ENCODE measurements around the gene NYAP2.

Gene NYAP2

GRCh38 chr2:225637259-225637658, 237.7 kb downstream of the NYAP2 start:
- DNase-seq: no peak

DNA sequence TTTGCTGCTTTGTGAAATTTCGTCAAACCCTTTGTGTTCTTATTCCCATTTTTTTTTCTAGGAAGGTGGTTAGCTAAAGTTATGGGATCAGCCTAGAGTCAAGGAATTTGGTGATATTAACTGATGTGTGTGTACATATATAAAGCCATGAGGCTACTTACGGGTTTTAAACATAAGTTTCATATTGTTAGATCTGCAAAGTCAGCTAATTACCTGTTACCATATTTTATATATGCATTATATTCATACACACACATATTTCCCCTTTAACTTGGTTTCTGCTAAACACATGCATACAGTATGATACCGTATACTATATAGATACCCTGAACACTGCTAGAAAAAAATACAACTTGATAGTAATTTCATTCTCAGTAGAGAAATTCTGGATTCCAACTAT, 241.0 kb downstream of the NYAP2 start:
- no peak for DNase-seq

- no peak for DNase-seq
These were observed 249.8 kb downstream of the NYAP2 start for GRCh38 chr2:225649274-225649673.

DNA sequence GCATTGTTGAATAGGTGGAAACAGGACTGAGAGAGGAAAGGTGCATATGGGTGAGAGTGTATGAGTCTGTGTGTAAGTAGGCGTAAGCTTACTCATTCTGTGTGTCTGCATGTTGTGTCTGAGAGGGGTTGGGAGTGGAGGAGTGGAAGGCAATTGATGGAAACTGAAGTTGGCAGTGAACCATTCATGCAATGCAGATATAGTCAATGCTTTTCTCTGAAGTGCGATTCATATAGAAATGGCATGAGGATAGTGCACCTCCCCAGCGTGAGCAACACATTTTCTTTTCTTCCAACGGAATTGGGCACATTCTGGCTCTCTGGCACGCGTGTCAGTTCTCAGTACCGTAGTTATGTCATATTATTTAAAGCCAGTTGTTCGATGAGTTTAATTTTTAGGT, 250.5 kb downstream of the NYAP2 start:
- no peak for DNase-seq

DNA sequence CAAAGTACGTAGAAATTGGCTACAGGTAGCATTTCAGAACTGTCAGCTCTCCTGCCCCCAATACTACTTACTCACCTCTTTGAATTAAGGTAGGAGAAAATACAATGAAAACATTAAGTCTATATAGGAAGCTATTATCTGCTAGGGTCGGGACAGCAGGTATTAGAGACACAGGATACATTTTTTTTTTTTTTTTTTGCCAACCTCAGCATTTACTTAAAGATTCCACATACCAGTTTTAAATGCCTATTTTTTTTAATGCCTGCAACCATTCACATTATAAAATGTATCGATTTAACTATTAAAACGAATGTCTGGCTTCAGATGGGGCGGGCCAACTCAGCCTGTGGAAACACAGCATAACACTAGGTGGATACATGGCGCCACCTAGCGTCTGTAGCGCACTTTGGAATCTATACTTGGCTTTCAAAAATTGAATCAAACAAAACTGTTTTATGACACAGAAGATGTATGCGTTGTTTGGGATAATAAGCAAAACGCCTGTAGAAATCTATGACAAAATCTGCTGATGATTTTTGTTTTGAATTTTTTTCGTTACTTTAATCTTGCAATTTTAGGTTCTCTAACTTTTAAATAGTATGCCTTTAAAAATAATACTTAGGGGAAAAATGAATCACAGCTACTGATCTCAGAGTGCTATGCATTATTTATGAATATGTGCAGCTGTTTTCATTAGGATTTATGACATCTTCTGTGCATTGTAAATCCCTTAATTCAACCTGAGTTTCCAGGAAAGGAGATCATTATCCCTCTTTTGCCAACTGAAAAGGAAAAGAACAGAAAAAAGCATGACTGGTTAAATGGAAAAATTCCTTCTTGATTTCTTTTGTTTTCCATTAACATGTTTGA, 261.0 kb downstream of the NYAP2 start:
- peak; percentile 72 to 76 for DNase-seq

- no peak for DNase-seq
These were observed 262.6 kb downstream of the NYAP2 start for GRCh38 chr2:225662101-225662500.

GRCh38 chr2:225667445-225667844, 267.9 kb downstream of the NYAP2 start:
- no peak for DNase-seq

GRCh38 chr2:225668606-225669266, 269.2 kb downstream of the NYAP2 start:
- DNase-seq: no peak

GRCh38 chr2:225670111-225670974, 270.8 kb downstream of the NYAP2 start:
- no peak for DNase-seq

GRCh38 chr2:225678792-225679191, 279.3 kb downstream of the NYAP2 start:
- DNase-seq: no peak

GRCh38 chr2:225683258-225683657, 283.7 kb downstream of the NYAP2 start:
- DNase-seq: no peak

- no peak for DNase-seq
These were observed 290.6 kb downstream of the NYAP2 start for GRCh38 chr2:225690153-225690552.

DNA sequence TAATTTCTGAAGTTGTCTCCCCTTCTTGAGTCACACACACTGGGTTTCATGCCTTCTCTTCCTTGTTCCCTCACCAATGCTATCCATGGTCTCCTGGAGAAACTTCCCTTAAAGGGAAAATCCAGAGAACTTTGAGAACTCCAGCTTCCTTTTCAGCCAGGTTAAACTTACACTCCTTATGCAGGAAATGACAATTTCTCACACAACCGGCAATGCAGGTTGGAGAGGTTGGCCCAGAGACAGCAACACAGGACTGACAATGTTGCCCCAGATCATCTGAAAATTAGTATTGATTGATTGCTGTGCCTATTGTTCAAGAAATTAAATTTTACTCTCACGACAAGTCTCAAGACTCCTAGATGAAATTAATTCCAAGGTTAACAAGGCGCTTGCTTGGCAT, 292.2 kb downstream of the NYAP2 start:
- no peak for DNase-seq

DNA sequence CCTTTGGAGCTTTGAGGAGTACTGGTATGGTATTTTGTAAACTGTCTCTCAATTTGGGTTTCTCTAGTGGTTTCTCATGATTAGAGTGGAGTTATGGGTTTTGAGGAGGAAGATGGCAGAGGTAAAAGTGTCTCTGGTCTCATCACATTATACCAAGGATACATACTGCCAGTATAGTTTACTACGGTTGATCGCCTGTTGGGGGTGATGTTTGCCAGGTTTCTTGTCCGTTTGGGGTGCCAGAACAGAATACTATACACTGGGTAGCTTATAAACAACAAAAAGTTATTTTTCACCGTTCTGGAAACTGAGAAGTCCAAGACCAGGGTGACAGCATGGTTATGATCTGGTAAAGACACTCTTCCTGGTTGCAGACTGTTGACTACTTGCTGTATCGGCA, 293.7 kb downstream of the NYAP2 start:
- DNase-seq: no peak

GRCh38 chr2:225694664-225695063, 295.2 kb downstream of the NYAP2 start:
- DNase-seq: no peak

DNA sequence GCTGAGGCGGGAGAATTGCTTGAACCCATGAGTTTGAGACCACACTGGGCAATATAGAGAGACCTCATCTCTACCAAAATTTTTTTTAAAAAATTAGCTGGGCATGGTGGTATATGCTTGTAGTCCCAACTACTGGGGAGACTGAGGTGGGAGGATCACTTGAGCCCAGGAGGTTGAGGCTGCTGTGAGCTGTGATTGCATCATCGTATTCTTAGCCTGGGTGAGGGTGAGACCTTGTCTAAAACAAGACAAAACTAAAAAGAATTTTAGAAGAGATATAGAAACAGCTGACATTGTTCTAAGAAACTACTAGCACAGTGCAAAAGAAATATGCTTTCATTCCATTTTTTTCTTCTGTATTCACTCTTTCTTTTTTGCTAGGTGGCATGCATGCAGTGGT, 298.4 kb downstream of the NYAP2 start:
- DNase-seq: no peak

All from activated CD4-positive, alpha-beta T cell treated with anti-CD3 and anti-CD28 coated beads, Interleukin-2, amount 50 U/mL, for 4 hours (primary cell).